Liver (tissue), 9 donors: ENCODE data around the gene AKAP7. TPM values are rescaled to one million over a fixed set of nuclear protein-coding genes. Genes with fewer than 3 reads are reported as not detected.

Experiments used
- DNase-seq: peaks from one replicate; pipeline ENCODE4 v3.0.0-alpha.2; 2017; ENCODE audit warnings: low spot score
- H3K27ac ChIP-seq, 2 donors: one replicate each; pipeline ENCODE4 v1.7.0; 2013; ENCODE audit warnings: inconsistent platforms in 2 of 2, low read length in 2 of 2, control low read depth in 1 of 2, low read depth in 1 of 2, mild to moderate bottlenecking in 1 of 2
- H3K27me3 ChIP-seq, 4 donors: one replicate each; pipeline versions ENCODE4 v1.6.1 to v1.7.0; 2013; ENCODE audit warnings: low read length in 3 of 4, inconsistent platforms in 1 of 4, mild to moderate bottlenecking in 1 of 4, moderate library complexity in 1 of 4; ENCODE audit not compliant: control insufficient read depth in 4 of 4, insufficient read depth in 4 of 4
- H3K36me3 ChIP-seq, 4 donors: one replicate each; pipeline versions ENCODE4 v1.6.1 to v1.7.0; 2013; ENCODE audit warnings: low read length in 3 of 4, mild to moderate bottlenecking in 3 of 4, low read depth in 1 of 4, moderate library complexity in 1 of 4; ENCODE audit not compliant: control insufficient read depth in 4 of 4, insufficient read depth in 3 of 4
- H3K4me1 ChIP-seq, 4 donors: one replicate each; pipeline versions ENCODE4 v1.6.1 to v1.7.0; 2013; ENCODE audit warnings: low read length in 3 of 4, mild to moderate bottlenecking in 3 of 4, moderate library complexity in 1 of 4; ENCODE audit not compliant: control insufficient read depth in 4 of 4, insufficient read depth in 4 of 4
- H3K4me3 ChIP-seq, 3 donors: one replicate each; pipeline versions ENCODE4 v1.6.1 to v1.7.0; 2013; ENCODE audit warnings: low read length in 3 of 3, control low read depth in 1 of 3, low read depth in 1 of 3, mild to moderate bottlenecking in 1 of 3
- H3K9ac ChIP-seq, 2 donors: one replicate each; pipeline ENCODE4 v1.7.0; 2013; ENCODE audit warnings: low read length in 2 of 2, mild to moderate bottlenecking in 2 of 2, moderate library complexity in 2 of 2, control low read depth in 1 of 2, low read depth in 1 of 2
- H3K9me3 ChIP-seq, 4 donors: one replicate each; pipeline versions ENCODE4 v1.6.1 to v1.7.0; 2013; ENCODE audit warnings: low read length in 3 of 4; ENCODE audit not compliant: control insufficient read depth in 4 of 4
- EGR1 ChIP-seq, 2 donors: IDR thresholded peaks; 2 replicates each; pipeline ENCODE4 v1.6.1; 2016 to 2018; ENCODE audit warnings: antibody characterized with exemption in 2 of 2, low read depth in 2 of 2
- FOXA1 ChIP-seq: IDR thresholded peaks from 2 replicates; pipeline ENCODE4 v1.6.1; 2016; ENCODE audit warnings: antibody characterized with exemption
- FOXA2 ChIP-seq: IDR thresholded peaks from 2 replicates; pipeline ENCODE4 v1.6.1; 2016; ENCODE audit warnings: antibody characterized with exemption
- HNF4A ChIP-seq, 2 donors: conservative IDR thresholded peaks; 2 replicates each; pipeline ENCODE4 v1.6.1; 2016; ENCODE audit warnings: antibody characterized with exemption in 2 of 2, mild to moderate bottlenecking in 2 of 2
- HNF4G ChIP-seq: IDR thresholded peaks from 2 replicates; pipeline ENCODE4 v1.6.1; 2016; ENCODE audit warnings: antibody characterized with exemption
- JUND ChIP-seq, 2 donors: IDR thresholded peaks; 2 replicates each; pipeline ENCODE4 v1.6.1; 2016; ENCODE audit warnings: antibody characterized with exemption in 2 of 2
- RAD21 ChIP-seq, 2 donors: IDR thresholded peaks; 2 replicates each; pipeline ENCODE4 v1.6.1; 2016; ENCODE audit warnings: antibody characterized with exemption in 2 of 2, mild to moderate bottlenecking in 2 of 2
- RXRA ChIP-seq, 2 donors: IDR thresholded peaks; 2 replicates each; pipeline ENCODE4 v1.6.1; 2017 to 2018; ENCODE audit warnings: antibody characterized with exemption in 2 of 2, mild to moderate bottlenecking in 1 of 2
- SP1 ChIP-seq: IDR thresholded peaks from 2 replicates; pipeline ENCODE4 v1.6.1; 2018; ENCODE audit warnings: antibody characterized with exemption, mild to moderate bottlenecking
- TAF1 ChIP-seq: conservative IDR thresholded peaks from 2 replicates; pipeline ENCODE4 v1.6.1; 2016; ENCODE audit warnings: antibody characterized with exemption, mild to moderate bottlenecking
- YY1 ChIP-seq: IDR thresholded peaks from 2 replicates; pipeline ENCODE4 v1.6.1; 2016; ENCODE audit warnings: antibody characterized with exemption, mild to moderate bottlenecking
- WGBS: extraction: QIAGEN DNeasy Blood & Tissue Kit; methylation state at CpG from one replicate; pipeline ENCODE4 v1.1.7; 2013; 5-methylcytosine and 5-hydroxymethylcytosine counted together
- polyA plus RNA-seq, 2 donors: library from polyadenylated mRNA; stranded (reverse) in 1 of 2; unstranded in 1 of 2; fragments of 200-250 nt in 1 of 2; fragments of >200 nt in 1 of 2; fragmentation: Nextera tagmentation in 1 of 2; extraction: Ambion mirVana in 1 of 2; gene quantifications; one replicate each; pipeline versions ENCODE4 v1.2.1 to v1.2.3, GENCODE V29; 2013 to 2015
- total RNA-seq, 2 donors: library from RNA; depleted of rRNA; stranded (reverse); fragments of >200 nt; gene quantifications; one replicate each; pipeline ENCODE4 v1.2.3, GENCODE V29; 2014
- TF ChIP-seq, protein P1 (sequence below): IDR thresholded peaks from 2 replicates; pipeline ENCODE4 v1.6.1; 2016; ENCODE audit warnings: antibody characterized with exemption
- TF ChIP-seq, protein P2 (sequence below): fragments of 150-350 bp; IDR thresholded peaks from 2 replicates; pipeline ENCODE4 v1.5.1; 2017; ENCODE audit warnings: improper control_type of control experiment, low read depth, low read length; ENCODE audit not compliant: missing input control
- TF ChIP-seq, protein P3 (sequence below): IDR thresholded peaks from 2 replicates; pipeline ENCODE4 v1.6.1; 2016; ENCODE audit warnings: antibody characterized with exemption
- TF ChIP-seq, protein P4 (sequence below): IDR thresholded peaks from 2 replicates; pipeline ENCODE4 v1.6.1; 2016; ENCODE audit warnings: antibody characterized with exemption, mild to moderate bottlenecking
- donor health status: healthy.
- donor health status: healthy.
- donor health status: healthy.
- donor health status: healthy.
- donor health status: healthy.

AKAP7 gene
- total and polyA plus RNA-seq, 4 donors, result 7.9 to 25.4 (median 17.7) TPM

DNA sequence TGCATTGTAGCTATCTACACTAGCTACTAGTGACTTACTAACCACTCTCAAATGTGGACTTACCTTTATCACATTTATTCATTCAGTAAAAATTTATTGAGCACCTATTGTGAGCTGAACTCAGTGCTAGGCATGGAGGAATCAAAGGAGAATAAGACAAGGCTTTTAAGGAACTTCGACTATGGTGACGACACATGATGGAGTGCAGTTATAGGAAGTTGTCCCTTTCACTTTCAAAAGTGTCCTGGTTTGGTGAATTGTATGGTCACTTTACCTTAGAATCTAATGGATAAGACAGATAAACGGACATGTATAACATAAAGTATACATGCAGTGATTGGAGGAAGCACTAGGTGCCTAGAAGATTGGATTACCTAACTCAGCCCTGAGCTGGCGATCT lies 4.3 kb downstream of the AKAP7 start:
- Histone ChIP-seq H3K4me3 (no peak overlapping the region), H3K36me3 (no peaks in the 10 kb centered on the region), H3K9me3 (no peaks in the 10 kb centered on the region), H3K27me3 (no peaks in the 10 kb centered on the region), H3K4me1 (peaks cover 0 to 14% (median 2%) of the 10 kb centered on the region in 4 donors), H3K9ac (no peak overlapping the region), H3K27ac (no peak overlapping the region)
- TF ChIP-seq FOXA2 (no peak), HNF4G (no peak), EGR1 (IDR thresholded peaks at IDR 0.05; ENCODE audit: low read depth in 2 of 2) (no peak)
- no peak for DNase-seq
- WGBS, result 70% methylated on average over 4 of the region's 4 CpGs

DNA sequence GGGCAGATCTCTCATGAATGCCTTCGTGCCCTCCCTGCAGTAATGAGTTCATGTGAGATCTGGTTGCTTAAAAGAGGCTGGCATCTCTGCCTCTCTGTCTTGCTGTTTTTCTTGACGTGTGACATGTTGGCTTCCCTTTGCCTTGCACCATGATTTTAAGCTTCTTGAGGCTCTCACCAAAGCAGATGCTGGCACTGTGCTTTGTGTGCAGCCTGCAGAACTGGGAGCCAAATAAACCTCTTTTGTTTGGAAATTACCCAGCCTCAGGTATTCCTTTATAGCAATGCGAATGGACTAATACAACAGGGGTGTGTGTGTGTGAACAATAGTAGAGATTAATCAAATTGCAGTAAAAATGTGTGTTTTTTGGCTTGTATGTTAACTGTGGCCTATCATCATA lies 8.1 kb downstream of the AKAP7 start:
- Histone ChIP-seq H3K9ac (no peak overlapping the region), H3K27ac (no peak overlapping the region), H3K4me3 (no peak overlapping the region), H3K9me3 (no peaks in the 10 kb centered on the region), H3K36me3 (peaks cover 0 to 9% (median 4%) of the 10 kb centered on the region in 4 donors), H3K27me3 (no peaks in the 10 kb centered on the region), H3K4me1 (no peaks in the 10 kb centered on the region)
- no peak for DNase-seq
- TF ChIP-seq, protein P1, sequence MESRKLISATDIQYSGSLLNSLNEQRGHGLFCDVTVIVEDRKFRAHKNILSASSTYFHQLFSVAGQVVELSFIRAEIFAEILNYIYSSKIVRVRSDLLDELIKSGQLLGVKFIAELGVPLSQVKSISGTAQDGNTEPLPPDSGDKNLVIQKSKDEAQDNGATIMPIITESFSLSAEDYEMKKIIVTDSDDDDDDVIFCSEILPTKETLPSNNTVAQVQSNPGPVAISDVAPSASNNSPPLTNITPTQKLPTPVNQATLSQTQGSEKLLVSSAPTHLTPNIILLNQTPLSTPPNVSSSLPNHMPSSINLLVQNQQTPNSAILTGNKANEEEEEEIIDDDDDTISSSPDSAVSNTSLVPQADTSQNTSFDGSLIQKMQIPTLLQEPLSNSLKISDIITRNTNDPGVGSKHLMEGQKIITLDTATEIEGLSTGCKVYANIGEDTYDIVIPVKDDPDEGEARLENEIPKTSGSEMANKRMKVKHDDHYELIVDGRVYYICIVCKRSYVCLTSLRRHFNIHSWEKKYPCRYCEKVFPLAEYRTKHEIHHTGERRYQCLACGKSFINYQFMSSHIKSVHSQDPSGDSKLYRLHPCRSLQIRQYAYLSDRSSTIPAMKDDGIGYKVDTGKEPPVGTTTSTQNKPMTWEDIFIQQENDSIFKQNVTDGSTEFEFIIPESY, result no peak
- WGBS, result 98% methylated on average over 3 of the region's 3 CpGs

DNA sequence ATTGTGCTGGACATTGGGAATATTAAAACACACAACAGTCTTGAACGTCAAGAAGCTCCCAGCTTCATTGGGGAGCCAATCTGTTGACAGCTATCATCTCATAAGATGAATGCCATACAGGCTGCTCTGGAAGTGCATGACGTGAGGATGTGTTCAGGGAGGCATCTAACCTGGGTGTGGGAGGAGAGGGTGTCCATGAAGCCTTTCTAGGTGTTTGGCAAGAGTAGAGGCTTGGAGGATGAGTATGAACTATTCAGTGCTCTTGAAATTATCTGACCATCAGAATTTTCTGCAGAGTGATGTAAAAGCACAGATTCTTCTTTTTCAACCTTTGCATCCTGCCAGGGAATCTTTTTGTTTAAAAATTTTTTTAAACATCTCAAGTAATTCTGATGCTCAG lies 11.6 kb downstream of the AKAP7 start:
- DNase-seq, result no peak
- Histone ChIP-seq H3K27me3 (no peaks in the 10 kb centered on the region), H3K36me3 (peaks cover 0 to 9% (median 4%) of the 10 kb centered on the region in 4 donors), H3K9ac (no peak overlapping the region), H3K4me3 (no peak overlapping the region), H3K4me1 (no peaks in the 10 kb centered on the region), H3K9me3 (no peaks in the 10 kb centered on the region), H3K27ac (no peak overlapping the region)
- WGBS, result 90% methylated on average over 2 of the region's 2 CpGs
- TF ChIP-seq, protein P2, sequence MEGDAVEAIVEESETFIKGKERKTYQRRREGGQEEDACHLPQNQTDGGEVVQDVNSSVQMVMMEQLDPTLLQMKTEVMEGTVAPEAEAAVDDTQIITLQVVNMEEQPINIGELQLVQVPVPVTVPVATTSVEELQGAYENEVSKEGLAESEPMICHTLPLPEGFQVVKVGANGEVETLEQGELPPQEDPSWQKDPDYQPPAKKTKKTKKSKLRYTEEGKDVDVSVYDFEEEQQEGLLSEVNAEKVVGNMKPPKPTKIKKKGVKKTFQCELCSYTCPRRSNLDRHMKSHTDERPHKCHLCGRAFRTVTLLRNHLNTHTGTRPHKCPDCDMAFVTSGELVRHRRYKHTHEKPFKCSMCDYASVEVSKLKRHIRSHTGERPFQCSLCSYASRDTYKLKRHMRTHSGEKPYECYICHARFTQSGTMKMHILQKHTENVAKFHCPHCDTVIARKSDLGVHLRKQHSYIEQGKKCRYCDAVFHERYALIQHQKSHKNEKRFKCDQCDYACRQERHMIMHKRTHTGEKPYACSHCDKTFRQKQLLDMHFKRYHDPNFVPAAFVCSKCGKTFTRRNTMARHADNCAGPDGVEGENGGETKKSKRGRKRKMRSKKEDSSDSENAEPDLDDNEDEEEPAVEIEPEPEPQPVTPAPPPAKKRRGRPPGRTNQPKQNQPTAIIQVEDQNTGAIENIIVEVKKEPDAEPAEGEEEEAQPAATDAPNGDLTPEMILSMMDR, result no peak
- TF ChIP-seq RAD21 (IDR thresholded peaks at IDR 0.05), result no peak
- TF ChIP-seq, protein P3, sequence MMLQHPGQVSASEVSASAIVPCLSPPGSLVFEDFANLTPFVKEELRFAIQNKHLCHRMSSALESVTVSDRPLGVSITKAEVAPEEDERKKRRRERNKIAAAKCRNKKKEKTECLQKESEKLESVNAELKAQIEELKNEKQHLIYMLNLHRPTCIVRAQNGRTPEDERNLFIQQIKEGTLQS, result no peak
- no peak for TF ChIP-seq RXRA (IDR thresholded peaks at IDR 0.05)
- no peak for TF ChIP-seq YY1
- TF ChIP-seq HNF4G, result no peak
- TF ChIP-seq, protein P4, sequence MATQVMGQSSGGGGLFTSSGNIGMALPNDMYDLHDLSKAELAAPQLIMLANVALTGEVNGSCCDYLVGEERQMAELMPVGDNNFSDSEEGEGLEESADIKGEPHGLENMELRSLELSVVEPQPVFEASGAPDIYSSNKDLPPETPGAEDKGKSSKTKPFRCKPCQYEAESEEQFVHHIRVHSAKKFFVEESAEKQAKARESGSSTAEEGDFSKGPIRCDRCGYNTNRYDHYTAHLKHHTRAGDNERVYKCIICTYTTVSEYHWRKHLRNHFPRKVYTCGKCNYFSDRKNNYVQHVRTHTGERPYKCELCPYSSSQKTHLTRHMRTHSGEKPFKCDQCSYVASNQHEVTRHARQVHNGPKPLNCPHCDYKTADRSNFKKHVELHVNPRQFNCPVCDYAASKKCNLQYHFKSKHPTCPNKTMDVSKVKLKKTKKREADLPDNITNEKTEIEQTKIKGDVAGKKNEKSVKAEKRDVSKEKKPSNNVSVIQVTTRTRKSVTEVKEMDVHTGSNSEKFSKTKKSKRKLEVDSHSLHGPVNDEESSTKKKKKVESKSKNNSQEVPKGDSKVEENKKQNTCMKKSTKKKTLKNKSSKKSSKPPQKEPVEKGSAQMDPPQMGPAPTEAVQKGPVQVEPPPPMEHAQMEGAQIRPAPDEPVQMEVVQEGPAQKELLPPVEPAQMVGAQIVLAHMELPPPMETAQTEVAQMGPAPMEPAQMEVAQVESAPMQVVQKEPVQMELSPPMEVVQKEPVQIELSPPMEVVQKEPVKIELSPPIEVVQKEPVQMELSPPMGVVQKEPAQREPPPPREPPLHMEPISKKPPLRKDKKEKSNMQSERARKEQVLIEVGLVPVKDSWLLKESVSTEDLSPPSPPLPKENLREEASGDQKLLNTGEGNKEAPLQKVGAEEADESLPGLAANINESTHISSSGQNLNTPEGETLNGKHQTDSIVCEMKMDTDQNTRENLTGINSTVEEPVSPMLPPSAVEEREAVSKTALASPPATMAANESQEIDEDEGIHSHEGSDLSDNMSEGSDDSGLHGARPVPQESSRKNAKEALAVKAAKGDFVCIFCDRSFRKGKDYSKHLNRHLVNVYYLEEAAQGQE, result no peak
- TF ChIP-seq JUND (IDR thresholded peaks at IDR 0.05), result no peak
- no peak for TF ChIP-seq EGR1 (IDR thresholded peaks at IDR 0.05; ENCODE audit: low read depth in 2 of 2)
- TF ChIP-seq TAF1, result no peak
- TF ChIP-seq HNF4A (conservative IDR thresholded peaks at IDR 0.05), result no peak
- TF ChIP-seq FOXA1, result no peak
- TF ChIP-seq SP1, result no peak
- TF ChIP-seq FOXA2, result no peak
